ENCODE results near the gene PCDH9.

DNA sequence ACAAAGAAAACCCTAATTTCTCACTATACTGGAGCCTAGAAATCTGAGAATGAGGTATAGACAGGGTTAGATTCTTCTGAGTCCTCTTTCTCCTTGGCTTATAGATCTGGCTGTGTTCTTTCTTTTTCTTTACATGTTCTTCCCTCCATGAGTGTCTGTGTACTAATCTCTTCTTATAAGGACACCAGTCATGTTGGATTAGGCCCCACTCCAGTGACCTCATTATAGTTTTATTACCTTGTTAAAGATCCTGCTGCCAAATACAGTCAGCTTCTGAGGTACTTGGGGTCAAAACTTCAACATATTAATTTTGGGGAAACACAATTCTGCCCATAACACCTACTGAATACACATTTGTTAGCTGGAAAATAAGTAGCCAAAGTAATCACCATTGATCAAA lies 302.6 kb downstream of the PCDH9 start:
- TF ChIP-seq YY1 (IDR thresholded peaks at IDR 0.05; ENCODE audit: insufficient read depth, insufficient read length) (no peak), ZNF274 (IDR thresholded peaks at IDR 0.05; ENCODE audit: low read depth, low read length) (no peak), SUZ12 (IDR thresholded peaks at IDR 0.05; ENCODE audit: extremely low read depth, insufficient read depth, insufficient read length) (no peak)

Data from NT2/D1 (cell line).